ENCODE results near the gene CYRIA.

GRCh38 chr2:16640867-16641266, 24.8 kb downstream of the CYRIA start:
- TF ChIP-seq CTCF (IDR thresholded peaks at IDR 0.05) (no peak), POLR2A (IDR thresholded peaks at IDR 0.05) (no peak), POLR2AphosphoS5 (IDR thresholded peaks at IDR 0.05) (no peak)

Data from breast epithelium (tissue), 3 donors.